ENCODE measurements around the gene C6orf132. TPM values are rescaled to one million over a fixed set of nuclear protein-coding genes. Genes with fewer than 3 reads are reported as not detected.
"Not testable (repeated sequence)": the region's sequence is repeated elsewhere in the genome, so short reads cannot be mapped to it uniquely, and the experiment has no call there.

C6orf132 gene
- total RNA-seq, 1 donor from 2014 or later = 0.23 TPM

DNA sequence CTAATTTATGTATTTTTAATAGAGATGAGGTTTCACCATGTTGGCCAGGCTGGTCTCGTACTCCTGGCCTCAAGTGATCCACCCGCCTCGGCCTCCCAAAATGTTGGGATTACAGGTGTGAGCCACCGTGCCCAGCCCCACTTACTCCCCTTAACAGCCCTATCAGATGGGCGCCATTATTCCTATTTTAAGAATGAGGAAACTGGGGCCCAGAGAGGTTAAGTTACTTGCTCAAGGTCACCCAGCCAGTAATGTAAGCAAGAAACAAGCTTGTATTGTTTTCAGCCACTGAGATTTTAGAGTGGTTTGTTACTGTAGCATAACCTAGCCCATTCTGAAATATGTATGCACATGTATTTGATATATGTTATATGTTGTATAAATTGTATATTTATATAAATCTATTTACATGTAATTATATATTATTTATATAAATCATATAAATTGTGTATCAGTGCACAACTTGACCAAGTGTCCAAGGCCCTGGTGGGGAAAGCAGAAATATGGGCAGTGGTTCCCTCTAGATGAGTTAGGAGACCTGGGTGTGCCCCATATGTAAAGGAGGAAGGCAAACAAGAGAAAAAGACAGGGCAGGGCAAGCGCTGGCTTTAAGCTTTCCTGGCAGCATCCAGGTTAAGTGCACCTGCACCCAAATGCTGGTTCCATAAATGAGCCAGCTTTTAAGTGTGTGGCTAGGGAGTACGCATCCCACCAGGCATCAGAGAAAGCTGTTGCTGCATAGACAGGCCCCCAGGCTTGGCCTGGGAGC, 29.6 kb upstream of the C6orf132 start:
- H3K27ac Mint-ChIP-seq = no peak overlapping the region
- no peak overlapping the region for H3K4me3 Mint-ChIP-seq (ENCODE audit: low read depth)
- peaks cover 3% of the 10 kb centered on the region for H3K27me3 Mint-ChIP-seq (ENCODE audit: low read depth)
- no peaks in the 10 kb centered on the region for H3K36me3 Mint-ChIP-seq (ENCODE audit: low read depth)
- DNase-seq (ENCODE audit: low spot score) = no peak
- intact Hi-C loops (cut with micrococcal nuclease) = no loop called here
- H3K4me1 Mint-ChIP-seq (ENCODE audit: low read depth) = no peaks in the 10 kb centered on the region
- no peaks in the 10 kb centered on the region for H3K9me3 Mint-ChIP-seq

DNA sequence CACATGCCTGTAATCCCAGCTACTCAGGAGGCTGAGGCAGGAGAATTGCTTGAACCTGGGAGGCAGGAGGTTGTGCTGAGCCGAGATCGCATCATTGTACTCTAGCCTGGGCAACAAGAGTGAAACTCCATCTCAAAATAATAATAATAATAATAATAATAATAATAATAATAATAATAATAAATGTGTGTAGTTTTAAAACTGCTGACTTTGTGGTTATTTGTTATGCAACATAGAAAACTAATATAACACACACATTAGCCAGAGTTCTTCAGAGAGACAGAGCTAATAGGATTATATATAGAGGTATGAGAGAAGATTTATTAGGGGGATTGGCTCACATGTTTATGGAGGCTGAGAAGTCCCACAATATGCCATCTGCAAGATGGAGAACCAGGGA, 27.4 kb upstream of the C6orf132 start:
- not testable (repeated sequence) for H3K4me3 Mint-ChIP-seq (ENCODE audit: low read depth); H3K9me3 Mint-ChIP-seq; H3K36me3 Mint-ChIP-seq (ENCODE audit: low read depth); H3K27ac Mint-ChIP-seq; H3K27me3 Mint-ChIP-seq (ENCODE audit: low read depth); H3K4me1 Mint-ChIP-seq (ENCODE audit: low read depth); DNase-seq (ENCODE audit: low spot score)
- intact Hi-C loops (cut with micrococcal nuclease) = loop anchor here (5.0 kb wide), 2 partner anchors 322 to 392 kb away; partner anchors contain the start of gene FRS3

DNA sequence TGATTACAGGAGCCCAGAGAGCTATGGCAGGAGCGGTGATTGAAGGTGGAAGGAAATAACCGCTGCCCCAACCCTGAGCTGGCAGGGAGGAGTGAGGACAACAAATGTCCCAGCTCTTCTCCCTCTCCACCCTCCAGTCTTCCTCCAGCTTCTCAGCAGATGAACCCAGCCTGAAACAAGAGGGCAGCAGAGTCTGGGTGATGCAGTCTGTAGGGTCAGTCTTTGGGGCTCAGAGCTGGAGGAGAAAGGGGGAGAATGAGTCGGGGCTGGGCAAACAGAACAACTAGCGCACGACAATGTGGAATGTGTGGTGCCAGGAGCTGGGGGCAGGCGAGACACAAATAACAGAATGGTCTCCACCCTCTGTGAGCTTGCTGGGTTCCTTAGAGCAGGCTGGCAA, 26.2 kb upstream of the C6orf132 start:
- DNase-seq (ENCODE audit: low spot score) = no peak
- peaks cover 4% of the 10 kb centered on the region for H3K27me3 Mint-ChIP-seq (ENCODE audit: low read depth)
- no peaks in the 10 kb centered on the region for H3K9me3 Mint-ChIP-seq
- no peak overlapping the region for H3K4me3 Mint-ChIP-seq (ENCODE audit: low read depth)
- H3K4me1 Mint-ChIP-seq (ENCODE audit: low read depth) = no peaks in the 10 kb centered on the region
- intact Hi-C loops (cut with micrococcal nuclease) = loop anchor here (5.0 kb wide), 2 partner anchors 321 to 391 kb away; partner anchors contain the start of gene FRS3
- no peaks in the 10 kb centered on the region for H3K36me3 Mint-ChIP-seq (ENCODE audit: low read depth)
- H3K27ac Mint-ChIP-seq = no peak overlapping the region

GRCh38 chr6:42166444-42167141, 24.2 kb upstream of the C6orf132 start:
- no peaks in the 10 kb centered on the region for H3K36me3 Mint-ChIP-seq (ENCODE audit: low read depth)
- H3K9me3 Mint-ChIP-seq = no peaks in the 10 kb centered on the region
- peaks cover 6% of the 10 kb centered on the region for H3K27me3 Mint-ChIP-seq (ENCODE audit: low read depth)
- H3K4me1 Mint-ChIP-seq (ENCODE audit: low read depth) = no peaks in the 10 kb centered on the region
- peak; percentile 64 for DNase-seq (ENCODE audit: low spot score)
- intact Hi-C loops (cut with micrococcal nuclease) = loop anchor here (1.0 to 5.0 kb wide), 3 partner anchors 91 to 389 kb away; partner anchors contain the start of gene FRS3
- H3K4me3 Mint-ChIP-seq (ENCODE audit: low read depth) = no peak overlapping the region
- H3K27ac Mint-ChIP-seq = no peak overlapping the region

GRCh38 chr6:42165016-42165415, 22.6 kb upstream of the C6orf132 start:
- H3K4me1 Mint-ChIP-seq (ENCODE audit: low read depth) = no peaks in the 10 kb centered on the region
- no peak overlapping the region for H3K4me3 Mint-ChIP-seq (ENCODE audit: low read depth)
- no peaks in the 10 kb centered on the region for H3K36me3 Mint-ChIP-seq (ENCODE audit: low read depth)
- H3K27me3 Mint-ChIP-seq (ENCODE audit: low read depth) = peaks cover 12% of the 10 kb centered on the region
- intact Hi-C loops (cut with micrococcal nuclease) = loop anchor here (5.0 kb wide), 2 partner anchors 318 to 388 kb away; partner anchors contain the start of gene FRS3
- H3K9me3 Mint-ChIP-seq = no peaks in the 10 kb centered on the region
- no peak for DNase-seq (ENCODE audit: low spot score)
- no peak overlapping the region for H3K27ac Mint-ChIP-seq

GRCh38 chr6:42163981-42164380, 21.6 kb upstream of the C6orf132 start:
- Mint-ChIP-seq H3K36me3 (ENCODE audit: low read depth) (no peaks in the 10 kb centered on the region), H3K27ac (no peak overlapping the region), H3K9me3 (no peaks in the 10 kb centered on the region), H3K4me3 (ENCODE audit: low read depth) (no peak overlapping the region), H3K4me1 (ENCODE audit: low read depth) (no peaks in the 10 kb centered on the region), H3K27me3 (ENCODE audit: low read depth) (peaks cover 12% of the 10 kb centered on the region)
- no peak for DNase-seq (ENCODE audit: low spot score)
- intact Hi-C loops (cut with micrococcal nuclease) = no loop called here

DNA sequence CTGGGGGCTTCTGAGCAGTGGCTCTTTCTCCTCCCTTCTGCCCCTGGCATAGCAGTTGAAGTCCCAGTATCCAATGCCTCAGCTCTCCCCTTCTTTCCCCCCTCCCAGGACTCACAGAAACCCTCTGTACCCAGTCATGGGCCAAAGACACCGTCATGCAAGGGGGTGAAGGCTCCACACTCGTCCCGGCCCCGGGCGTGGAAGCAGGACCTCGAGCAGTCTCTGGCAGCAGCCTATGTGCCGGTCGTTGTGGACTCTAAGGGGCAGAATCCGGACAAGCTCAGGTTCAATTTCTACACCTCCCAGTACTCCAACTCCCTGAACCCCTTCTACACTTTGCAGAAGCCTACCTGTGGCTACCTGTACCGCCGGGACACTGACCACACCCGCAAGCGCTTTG, 20.4 kb upstream of the C6orf132 start:
- Mint-ChIP-seq H3K27ac (no peak overlapping the region), H3K36me3 (ENCODE audit: low read depth) (no peaks in the 10 kb centered on the region), H3K4me3 (ENCODE audit: low read depth) (no peak overlapping the region), H3K4me1 (ENCODE audit: low read depth) (no peaks in the 10 kb centered on the region), H3K27me3 (ENCODE audit: low read depth) (peaks cover 10% of the 10 kb centered on the region), H3K9me3 (no peaks in the 10 kb centered on the region)
- intact Hi-C loops (cut with micrococcal nuclease) = no loop called here
- no peak for DNase-seq (ENCODE audit: low spot score)

GRCh38 chr6:42162384-42162783, 20.0 kb upstream of the C6orf132 start:
- H3K27ac Mint-ChIP-seq = no peak overlapping the region
- H3K9me3 Mint-ChIP-seq = no peaks in the 10 kb centered on the region
- H3K27me3 Mint-ChIP-seq (ENCODE audit: low read depth) = peaks cover 10% of the 10 kb centered on the region
- H3K4me3 Mint-ChIP-seq (ENCODE audit: low read depth) = no peak overlapping the region
- no peaks in the 10 kb centered on the region for H3K4me1 Mint-ChIP-seq (ENCODE audit: low read depth)
- intact Hi-C loops (cut with micrococcal nuclease) = no loop called here
- DNase-seq (ENCODE audit: low spot score) = no peak
- H3K36me3 Mint-ChIP-seq (ENCODE audit: low read depth) = no peaks in the 10 kb centered on the region

GRCh38 chr6:42159431-42160024, 17.1 kb upstream of the C6orf132 start:
- H3K27ac Mint-ChIP-seq = no peak overlapping the region

GRCh38 chr6:42158631-42159030, 16.2 kb upstream of the C6orf132 start:
- H3K9me3 Mint-ChIP-seq = no peaks in the 10 kb centered on the region
- no peak overlapping the region for H3K4me3 Mint-ChIP-seq (ENCODE audit: low read depth)
- intact Hi-C loops (cut with micrococcal nuclease) = no loop called here
- no peaks in the 10 kb centered on the region for H3K36me3 Mint-ChIP-seq (ENCODE audit: low read depth)
- H3K27me3 Mint-ChIP-seq (ENCODE audit: low read depth) = peaks cover 10% of the 10 kb centered on the region
- H3K4me1 Mint-ChIP-seq (ENCODE audit: low read depth) = no peaks in the 10 kb centered on the region
- no peak overlapping the region for H3K27ac Mint-ChIP-seq
- DNase-seq (ENCODE audit: low spot score) = no peak

More at GRCh38 chr6:42159431-42160024, 17.1 kb upstream of the C6orf132 start:
- Mint-ChIP-seq H3K27me3 (ENCODE audit: low read depth) (peaks cover 9% of the 10 kb centered on the region), H3K4me1 (ENCODE audit: low read depth) (no peaks in the 10 kb centered on the region), H3K4me3 (ENCODE audit: low read depth) (no peak overlapping the region), H3K9me3 (no peaks in the 10 kb centered on the region), H3K36me3 (ENCODE audit: low read depth) (no peaks in the 10 kb centered on the region)
- no peak for DNase-seq (ENCODE audit: low spot score)
- intact Hi-C loops (cut with micrococcal nuclease) = no loop called here

GRCh38 chr6:42158011-42158410, 15.6 kb upstream of the C6orf132 start:
- Mint-ChIP-seq H3K9me3 (no peaks in the 10 kb centered on the region), H3K4me3 (ENCODE audit: low read depth) (no peak overlapping the region), H3K27ac (no peak overlapping the region), H3K27me3 (ENCODE audit: low read depth) (peaks cover 10% of the 10 kb centered on the region), H3K4me1 (ENCODE audit: low read depth) (no peaks in the 10 kb centered on the region), H3K36me3 (ENCODE audit: low read depth) (no peaks in the 10 kb centered on the region)
- intact Hi-C loops (cut with micrococcal nuclease) = no loop called here
- no peak for DNase-seq (ENCODE audit: low spot score)

DNA sequence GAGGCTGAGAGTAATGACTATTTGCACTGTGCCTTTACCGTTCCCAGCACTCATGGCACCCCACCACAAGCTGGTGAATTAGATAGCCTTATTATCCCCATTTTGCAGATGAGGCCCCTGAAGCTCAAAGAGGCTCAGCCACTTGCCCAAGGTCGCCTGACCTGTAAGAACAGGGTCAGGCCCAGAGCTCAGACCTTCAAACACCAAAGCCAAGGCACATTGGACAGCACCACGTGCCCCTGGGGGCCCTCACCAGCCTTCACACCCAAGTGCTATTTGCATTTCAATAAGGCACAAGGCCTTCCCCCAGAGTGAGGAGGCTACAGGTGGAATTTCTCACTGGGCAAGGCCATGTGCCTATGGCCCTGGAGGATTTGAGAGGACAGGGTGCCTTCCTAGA, 14.2 kb upstream of the C6orf132 start:
- Mint-ChIP-seq H3K4me1 (ENCODE audit: low read depth) (no peaks in the 10 kb centered on the region), H3K9me3 (no peaks in the 10 kb centered on the region), H3K4me3 (ENCODE audit: low read depth) (no peak overlapping the region), H3K36me3 (ENCODE audit: low read depth) (no peaks in the 10 kb centered on the region), H3K27ac (no peak overlapping the region), H3K27me3 (ENCODE audit: low read depth) (peaks cover 11% of the 10 kb centered on the region)
- DNase-seq (ENCODE audit: low spot score) = no peak
- intact Hi-C loops (cut with micrococcal nuclease) = no loop called here

- H3K4me1 Mint-ChIP-seq (ENCODE audit: low read depth) = no peaks in the 10 kb centered on the region
- no peak for DNase-seq (ENCODE audit: low spot score)
- H3K27ac Mint-ChIP-seq = no peak overlapping the region
- no peaks in the 10 kb centered on the region for H3K9me3 Mint-ChIP-seq
- intact Hi-C loops (cut with micrococcal nuclease) = no loop called here
- H3K36me3 Mint-ChIP-seq (ENCODE audit: low read depth) = no peaks in the 10 kb centered on the region
- no peak overlapping the region for H3K4me3 Mint-ChIP-seq (ENCODE audit: low read depth)
- peaks cover 5% of the 10 kb centered on the region for H3K27me3 Mint-ChIP-seq (ENCODE audit: low read depth)
Observed at GRCh38 chr6:42155293-42155692, 12.9 kb upstream of the C6orf132 start.
